Caki2 (cell line): ENCODE measurements around the gene TTI1. TPM values are rescaled to one million over a fixed set of nuclear protein-coding genes. Genes with fewer than 3 reads are reported as not detected.
"Not testable (repeated sequence)": the region's sequence is repeated elsewhere in the genome, so short reads cannot be mapped to it uniquely, and the experiment has no call there.

Experiments used
- DNase-seq: peaks from one replicate; pipeline ENCODE4 v3.0.0-alpha.2; 2015; ENCODE audit warnings: low read depth
- in situ Hi-C: cut with HindIII; loops from 2 replicates; pipeline ENCODE4 v1.10.0; 2016; ENCODE audit warnings: low sequenced_read_pairs, low pct_unique_long_range_greater_than_20kb, mixed read lengths
- total RNA-seq: library from RNA; depleted of rRNA; stranded (reverse); fragments of >200 nt; shearing (Covaris generic); gene quantifications from 2 replicates; pipeline ENCODE4 v1.2.3, GENCODE V29; 2014; ENCODE audit warnings: low replicate concordance

The TTI1 gene
- total RNA-seq, 1 experiment from 2014 or later = 28.5 TPM

DNA sequence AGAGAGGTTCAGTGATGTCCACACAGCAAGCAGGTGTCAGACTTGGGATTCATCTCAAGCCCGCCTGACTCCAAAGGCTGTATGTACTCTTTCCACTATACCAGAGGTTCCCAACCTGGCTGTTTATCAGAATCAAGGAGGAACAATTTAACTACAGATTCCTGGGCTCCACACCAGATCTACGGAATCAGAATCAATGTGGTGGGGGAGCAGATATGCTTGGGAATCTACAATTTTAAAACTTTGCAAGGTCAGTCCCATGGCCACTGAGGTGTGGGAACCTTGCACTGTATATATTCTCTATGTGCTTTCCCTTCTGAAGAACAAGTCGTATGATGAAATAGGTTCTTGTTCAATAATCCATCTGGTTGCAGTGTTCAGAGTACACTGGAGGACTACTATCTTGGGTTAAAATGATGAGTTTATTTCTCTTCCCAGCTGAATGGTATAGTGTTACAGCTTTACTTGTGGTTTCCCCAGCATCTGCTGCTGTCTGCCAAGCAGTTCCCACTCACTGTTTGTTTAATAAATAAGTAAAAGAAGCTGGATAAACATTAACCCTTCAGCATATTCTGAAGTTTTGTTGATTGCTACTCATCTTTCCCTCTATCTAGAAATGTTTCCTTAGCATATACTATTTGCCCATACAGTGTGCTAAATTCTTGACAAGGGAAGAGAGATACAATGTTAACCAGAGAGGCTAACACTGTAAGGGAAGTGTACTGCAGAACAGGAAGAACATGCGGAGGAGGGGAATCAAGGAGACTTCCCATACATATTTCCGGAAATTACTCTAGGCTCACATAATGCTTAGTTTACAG is 9.9 kb downstream of the TTI1 start:
- in situ Hi-C loops = no loop called here
- DNase-seq = peak; percentile 41

DNA sequence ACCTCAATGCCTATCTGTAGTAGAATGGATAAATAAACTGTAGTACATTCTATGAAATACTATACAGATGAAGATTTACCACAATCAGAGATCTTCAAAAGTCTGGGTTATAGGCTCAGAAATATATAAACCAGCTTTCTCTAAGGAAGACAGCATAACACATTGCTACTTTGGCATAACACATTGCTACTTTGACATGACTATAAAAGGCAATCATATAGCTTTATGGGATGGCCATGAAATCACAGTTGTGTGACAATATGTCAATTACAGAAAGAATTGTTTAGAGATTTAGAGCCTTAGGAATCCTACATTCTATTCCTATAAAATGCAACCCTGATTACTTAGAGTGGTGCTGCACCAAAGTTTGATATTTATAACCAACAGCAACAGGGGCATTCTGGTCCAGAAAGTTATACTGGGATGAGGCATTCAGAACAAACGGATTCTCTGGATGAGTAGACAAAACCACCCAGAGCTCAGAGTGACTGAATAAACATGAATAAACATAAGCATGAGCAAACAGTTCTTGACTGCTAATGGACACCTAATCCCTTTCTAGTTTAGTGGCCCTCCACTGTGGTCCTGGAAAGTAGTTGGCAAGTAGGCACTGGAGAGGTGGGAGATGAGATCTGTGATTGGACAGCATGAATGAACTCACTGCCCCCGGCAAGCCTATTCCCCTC is 12.0 kb downstream of the TTI1 start:
- in situ Hi-C loops = no loop called here
- DNase-seq = no peak

DNA sequence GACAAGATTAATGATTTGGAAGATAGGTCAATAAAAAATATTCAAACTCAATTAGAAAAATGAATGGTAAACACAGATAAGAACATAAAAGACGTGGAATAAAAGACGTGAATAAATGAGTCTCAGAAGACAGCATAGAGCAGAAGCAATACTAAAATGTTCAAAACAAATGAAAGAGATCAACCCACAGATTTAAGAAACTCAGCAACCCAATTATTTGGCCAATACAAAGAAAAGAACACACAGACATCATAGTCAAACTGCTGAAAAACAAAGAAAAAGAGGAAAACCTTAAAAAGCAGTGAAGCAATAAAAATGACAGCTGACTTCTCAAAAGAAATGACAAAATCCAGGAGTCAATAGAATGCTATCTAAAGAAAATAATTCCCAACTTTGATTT is 14.9 kb downstream of the TTI1 start:
- no peak for DNase-seq
- in situ Hi-C loops = no loop called here

DNA sequence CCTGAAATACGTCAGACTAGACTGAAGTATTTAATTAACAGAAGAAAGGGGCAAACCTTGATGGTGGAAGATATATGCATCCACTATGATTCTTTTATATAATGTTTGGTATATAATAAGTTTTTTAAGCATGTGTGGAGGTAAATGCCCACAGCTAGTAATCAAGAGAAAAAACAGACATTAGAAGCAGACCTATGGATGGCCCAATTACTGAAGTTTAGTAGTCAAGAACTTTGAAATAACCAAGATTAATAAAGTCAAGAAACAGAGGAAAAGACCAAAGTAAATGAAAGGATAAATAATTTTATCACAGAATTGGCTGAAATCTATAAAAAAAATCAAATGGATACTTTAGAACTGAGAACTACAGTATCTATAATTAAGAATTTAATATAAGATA is 15.3 kb downstream of the TTI1 start:
- no peak for DNase-seq
- in situ Hi-C loops = no loop called here

DNA sequence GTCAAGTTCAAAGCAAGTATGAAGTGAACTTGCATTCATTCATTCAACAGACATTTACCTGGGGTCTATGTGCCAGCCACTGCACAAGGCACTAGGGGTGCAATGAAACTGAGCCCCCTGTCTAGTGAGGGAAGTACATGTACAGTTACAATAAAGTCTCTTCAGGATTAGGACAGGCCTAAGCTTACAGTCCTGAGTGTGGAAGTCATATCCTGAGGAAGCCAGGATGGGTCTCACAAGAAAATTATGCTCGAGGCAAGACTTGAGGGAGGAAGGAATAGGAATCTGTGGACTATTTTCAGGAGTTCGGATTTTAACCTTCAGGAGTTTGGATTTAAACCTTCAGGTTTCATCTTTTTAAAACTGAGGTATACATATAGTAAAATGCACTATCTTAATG is 19.4 kb downstream of the TTI1 start:
- in situ Hi-C loops = no loop called here
- DNase-seq = no peak

DNA sequence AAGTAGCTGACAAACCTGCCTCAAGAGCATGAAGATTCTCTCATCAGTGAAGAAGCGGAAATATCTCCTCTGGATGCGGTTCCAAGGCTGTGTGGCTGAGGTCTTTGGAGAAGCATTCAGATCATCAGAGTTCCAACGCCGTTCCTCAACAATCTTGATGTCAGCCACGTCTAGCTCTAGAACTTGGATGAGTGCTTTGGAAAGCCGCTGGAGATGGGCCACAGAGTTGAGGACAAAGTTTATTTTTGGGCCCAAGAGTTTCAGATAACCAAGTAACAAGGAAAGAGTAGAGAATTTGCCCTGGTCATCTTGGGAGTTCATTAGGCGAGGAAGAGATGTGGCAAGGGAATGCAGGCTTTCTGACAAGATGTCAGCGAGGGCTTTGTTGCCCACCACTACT is 20.9 kb downstream of the TTI1 start:
- DNase-seq = no peak
- in situ Hi-C loops = no loop called here

DNA sequence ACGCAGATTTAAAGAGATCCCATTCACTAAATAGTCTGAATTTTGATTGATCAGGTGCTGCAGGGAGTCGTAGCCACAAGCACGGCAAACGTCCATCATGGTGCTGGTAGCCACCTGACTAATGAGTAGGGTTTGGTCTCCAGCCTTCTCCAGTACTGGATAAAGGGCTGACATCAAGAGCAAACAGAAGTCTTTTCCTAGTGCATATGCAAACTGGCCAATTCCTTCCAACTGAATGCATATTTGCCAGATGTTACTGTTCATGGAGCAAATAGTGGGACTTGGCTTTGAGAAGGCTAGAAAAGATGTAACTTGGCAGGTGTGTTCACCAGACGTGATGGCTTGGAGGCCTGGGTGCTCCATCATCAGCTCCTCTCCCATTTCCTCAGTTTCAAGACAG is 21.6 kb downstream of the TTI1 start:
- DNase-seq = no peak
- in situ Hi-C loops = no loop called here

DNA sequence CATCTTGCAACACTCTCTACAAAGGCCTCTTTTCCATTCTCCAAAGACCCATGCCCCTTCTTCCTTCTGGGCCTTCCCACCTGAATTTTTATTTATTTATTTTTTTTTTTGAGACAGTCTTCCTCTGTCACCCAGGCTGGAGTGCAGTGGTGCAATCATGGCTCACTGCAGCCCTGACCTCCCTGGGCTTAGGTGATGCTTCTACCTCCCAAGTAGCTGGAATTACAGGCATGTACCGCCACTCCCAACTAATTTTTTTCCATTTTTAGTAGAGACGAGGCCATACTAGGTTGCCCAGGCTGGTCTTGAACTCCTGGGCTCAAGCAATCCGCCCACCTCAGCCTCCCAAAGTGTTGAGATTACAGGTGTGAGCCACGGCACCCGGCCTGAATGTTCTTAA is 23.8 kb downstream of the TTI1 start:
- DNase-seq, in situ Hi-C loops: not testable (repeated sequence)

DNA sequence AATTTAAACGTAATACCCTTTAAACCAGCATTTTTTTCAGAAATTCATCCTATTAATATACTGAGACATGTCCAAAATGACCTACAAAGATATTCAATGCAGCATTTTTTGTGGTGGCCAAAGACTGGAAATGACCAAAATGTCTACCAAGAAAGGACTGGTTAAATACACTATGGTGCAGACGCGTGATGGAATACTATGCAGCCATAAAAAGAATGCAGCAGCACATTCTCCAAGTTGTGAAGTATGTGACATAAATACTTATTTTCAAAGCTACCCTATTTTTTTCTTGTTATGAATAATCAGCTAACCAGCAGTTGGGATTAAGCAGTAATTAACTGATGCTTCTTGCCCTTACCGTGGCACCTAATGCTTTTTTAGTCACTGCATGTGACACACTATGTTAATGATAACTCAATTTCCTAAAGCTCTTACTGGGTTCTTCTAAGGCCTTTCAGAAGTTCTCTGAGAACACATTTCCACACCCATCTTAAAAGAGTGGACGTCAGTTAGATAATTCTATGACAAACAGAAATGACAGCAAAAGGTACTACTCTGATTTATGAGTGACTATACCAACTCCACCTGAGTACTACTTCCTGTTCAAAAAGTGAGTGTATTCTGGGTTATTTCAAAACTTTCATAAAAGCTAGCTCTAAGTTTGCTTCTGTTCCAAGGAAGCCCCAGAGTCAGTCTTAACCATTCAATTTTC is 24.9 kb downstream of the TTI1 start:
- DNase-seq = no peak
- in situ Hi-C loops = no loop called here

DNA sequence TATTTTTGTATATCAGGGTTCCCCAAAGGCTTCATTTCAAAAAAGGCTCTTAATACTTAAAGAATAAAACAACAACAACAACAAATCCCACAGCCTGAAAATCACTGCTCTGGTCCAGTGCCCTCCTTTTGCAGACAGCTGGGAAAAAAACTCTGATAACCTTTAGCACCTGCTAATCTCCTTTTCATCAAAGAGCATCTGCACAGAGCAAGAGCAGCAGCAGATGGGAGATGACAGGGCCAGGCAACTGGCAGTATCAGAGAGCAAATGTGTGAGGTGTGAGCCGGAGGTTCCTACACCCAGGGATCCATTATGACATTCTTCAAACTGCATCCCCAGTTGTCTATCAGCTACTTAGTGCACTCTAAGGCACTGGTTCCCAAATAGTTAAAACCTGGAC is 25.7 kb downstream of the TTI1 start:
- in situ Hi-C loops = no loop called here

DNA sequence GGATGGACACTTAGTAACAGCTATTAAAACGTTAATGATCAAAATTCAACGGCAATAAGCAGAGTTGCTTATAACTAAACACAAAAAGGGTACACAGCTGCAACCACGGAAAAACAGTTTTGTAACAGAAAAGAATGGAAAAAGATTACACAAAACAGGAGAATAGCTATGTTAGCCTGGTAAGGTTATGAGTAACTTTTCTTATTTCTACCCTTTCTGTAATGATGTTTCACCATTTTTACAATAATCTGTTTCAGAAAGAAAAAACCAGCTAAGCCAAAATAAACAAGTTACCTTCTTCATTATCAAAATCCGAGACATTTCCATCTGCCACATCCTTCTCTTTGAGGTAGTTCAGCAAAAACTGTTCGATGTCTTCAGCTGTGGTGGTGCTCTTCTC is 27.4 kb downstream of the TTI1 start:
- DNase-seq = no peak
- in situ Hi-C loops = no loop called here

More for the DNA sequence above, 25.7 kb downstream of the TTI1 start:
- no peak for DNase-seq

DNA sequence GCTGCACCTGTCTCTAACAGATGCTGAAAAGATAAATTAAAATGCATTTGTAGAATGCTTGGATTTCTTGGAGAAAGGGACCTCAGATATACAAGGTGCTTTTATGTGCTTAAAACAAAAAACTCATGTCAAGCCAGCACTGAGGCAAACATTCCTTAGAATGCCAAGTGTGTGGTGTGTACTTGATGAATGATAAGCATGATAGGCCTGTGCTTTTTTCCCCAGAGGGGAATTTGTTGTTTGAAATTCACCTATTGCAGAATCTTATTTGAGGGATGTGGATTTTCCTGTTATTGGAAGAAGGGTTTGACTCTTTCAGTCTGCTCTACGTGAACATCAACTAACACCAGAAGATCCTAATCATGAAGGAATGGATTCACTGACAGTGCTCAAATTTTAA is 28.8 kb downstream of the TTI1 start:
- DNase-seq = no peak
- in situ Hi-C loops = no loop called here

DNA sequence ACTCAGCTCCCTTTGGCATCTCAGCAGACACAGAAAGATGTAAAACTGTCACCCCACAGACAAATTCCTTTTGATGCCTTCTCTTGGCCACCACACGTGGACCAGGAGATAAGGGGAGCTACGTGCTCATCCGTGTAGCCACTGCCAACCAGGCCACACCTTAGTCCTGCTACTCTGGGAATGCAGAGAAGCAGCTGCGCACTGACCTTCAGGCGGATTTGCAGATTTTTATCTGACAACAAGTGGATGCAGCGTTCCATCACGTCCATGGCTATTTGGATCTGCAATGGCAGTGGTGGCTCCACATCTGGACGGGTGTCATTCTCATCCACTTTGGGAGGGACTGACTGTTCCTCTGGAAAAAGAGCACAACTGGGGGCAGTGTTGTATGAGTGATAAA is 30.8 kb downstream of the TTI1 start:
- in situ Hi-C loops = no loop called here
- DNase-seq = no peak

DNA sequence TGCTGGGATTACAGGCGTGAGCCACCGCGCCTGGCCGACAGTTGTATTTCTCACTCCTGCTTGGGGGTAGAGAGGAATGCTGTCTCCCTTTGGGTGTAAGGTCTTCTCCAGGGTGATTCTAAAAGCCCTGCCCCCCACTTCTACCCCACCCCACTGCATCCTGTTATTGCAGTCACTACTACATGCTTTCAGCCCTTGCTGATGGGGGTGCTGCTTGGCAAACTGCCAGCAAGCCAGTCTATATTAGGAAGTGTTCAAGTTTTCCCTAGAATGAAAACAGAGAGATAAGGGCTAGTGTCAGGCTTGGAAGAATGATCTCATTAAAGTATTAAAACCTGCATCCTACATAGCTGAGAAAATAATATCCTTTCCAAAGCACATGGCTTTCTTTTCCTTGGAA is 31.3 kb downstream of the TTI1 start:
- in situ Hi-C loops = no loop called here
- DNase-seq = no peak

DNA sequence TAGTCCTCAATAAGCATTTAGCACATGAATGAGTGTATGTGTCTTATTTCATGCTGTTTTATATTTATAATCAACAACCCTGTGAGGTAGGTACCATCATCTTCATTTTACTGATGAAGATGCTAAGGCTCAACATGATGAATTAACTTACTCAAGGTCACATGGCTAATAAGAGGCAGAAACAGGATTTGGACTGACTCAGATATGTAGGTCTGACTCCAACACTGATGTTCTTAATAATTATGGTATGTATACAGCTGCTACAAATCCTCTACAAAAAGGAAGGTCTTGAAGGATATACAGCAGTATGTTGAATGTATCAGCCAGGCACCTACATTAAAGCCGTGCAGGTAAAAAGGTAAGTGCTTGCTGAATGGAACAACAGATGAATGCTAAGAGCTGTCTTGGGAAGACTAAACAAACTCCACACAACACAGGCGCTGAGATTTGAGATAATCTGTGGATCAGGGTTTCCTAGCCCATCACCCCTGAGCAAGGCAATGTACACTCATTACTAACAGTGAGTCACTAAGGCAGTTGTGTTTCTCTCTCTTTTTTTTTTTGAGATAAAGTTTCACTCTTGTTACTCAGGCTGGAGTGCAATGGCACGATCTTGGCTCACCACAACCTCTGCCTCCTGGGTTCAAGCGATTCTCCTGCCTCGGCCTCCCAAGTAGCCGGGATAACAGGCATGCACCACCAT is 31.9 kb downstream of the TTI1 start:
- DNase-seq = no peak
- in situ Hi-C loops = no loop called here

DNA sequence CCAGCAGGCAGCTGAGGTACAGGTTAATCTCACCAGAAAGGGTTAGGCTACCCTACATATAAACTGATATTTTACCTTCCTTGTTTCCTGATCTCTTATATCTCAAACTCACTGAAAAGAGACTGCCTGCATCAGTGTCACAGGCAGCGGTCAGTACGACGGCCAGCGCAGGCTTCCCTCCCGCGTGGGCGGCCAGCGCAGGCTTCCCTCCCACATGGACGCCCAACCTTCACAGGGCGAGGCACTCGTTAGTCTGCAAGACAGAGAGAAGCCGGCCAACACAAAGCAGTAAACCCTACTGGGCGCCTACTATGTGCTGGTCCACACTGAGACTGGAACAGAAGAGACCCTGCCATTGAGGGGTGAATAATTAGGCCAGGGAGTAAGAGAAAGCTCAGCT is 33.0 kb downstream of the TTI1 start:
- DNase-seq = no peak

DNA sequence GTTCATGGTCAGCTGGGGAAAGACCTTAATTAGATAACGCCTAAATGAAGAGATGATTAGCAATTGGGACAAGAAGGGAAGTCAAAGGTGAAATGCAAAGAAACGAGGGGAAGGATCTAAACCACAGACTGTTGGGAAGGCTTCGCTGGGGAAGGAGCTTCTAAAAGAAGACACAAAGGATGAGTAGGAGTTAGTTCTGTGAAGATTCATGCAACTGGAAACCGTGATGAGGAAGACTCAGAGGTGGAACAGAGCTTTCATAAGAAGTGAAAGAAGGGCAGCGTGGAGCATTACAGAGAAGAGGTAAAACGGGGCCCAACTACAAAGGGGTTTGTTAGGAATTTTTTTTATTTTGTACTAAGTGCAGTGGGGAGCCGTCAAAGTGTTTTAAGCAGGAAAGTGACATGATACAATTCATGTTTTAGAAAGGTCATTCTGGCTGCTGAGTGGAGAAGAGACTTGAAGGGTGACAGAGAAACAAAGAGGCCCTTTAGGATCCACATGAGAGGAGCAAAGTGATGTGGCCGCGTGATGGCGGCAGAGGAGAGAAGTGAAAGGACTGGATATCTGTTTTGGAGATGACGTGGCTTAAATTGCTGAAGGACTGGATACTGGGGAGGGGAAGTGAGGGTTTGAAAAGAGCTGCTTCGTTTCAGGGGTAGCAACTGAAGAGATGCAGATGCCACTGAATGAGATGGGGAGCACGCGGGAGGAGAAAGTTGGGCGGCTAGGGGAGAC is 33.6 kb downstream of the TTI1 start:
- no peak for DNase-seq
- in situ Hi-C loops = no loop called here

More for the DNA sequence above, 33.0 kb downstream of the TTI1 start:
- in situ Hi-C loops = no loop called here

DNA sequence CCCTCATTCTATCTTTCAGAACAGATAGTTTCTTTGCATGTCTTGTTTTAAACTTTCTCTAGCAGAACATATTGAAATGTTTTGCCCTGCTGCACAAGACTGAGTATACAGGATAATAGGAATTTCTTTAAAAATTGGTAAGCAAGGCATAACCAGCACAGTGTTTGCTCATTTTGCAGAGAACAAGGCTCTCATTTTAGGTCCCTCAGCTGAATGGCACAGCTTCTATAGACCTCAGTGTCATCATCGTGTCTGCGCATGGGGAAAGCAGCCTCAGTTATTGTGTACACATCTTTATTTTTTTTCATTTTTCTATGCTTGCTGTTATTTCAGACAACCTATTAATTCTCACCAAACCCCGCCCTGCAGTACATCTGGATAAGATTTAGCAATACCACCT is 35.7 kb downstream of the TTI1 start:
- no peak for DNase-seq
- in situ Hi-C loops = no loop called here
